K562 (cell line): ENCODE measurements around the gene FAM78B. TPM values are rescaled to one million over a fixed set of nuclear protein-coding genes. Genes with fewer than 3 reads are reported as not detected.

Experiments
- ATAC-seq: fragments of 200-7000 bp; cut with Tn5 transposase; 3 replicates; pipeline ENCODE4 v1.9.1; 2020; ENCODE audit warnings: moderate library complexity
- BruUV-seq: library from RNA; stranded (reverse); fragments of 400-500 nt; replicated peaks from 2 replicates; lab custom pipeline; 2021; lab: Mats Ljungman, UMichigan
- CTCF ChIA-PET: fragments of 300-600 bp; formaldehyde crosslinking; extraction: SDS; loops from one replicate; lab custom pipeline; 2021; ENCODE audit warnings: low intra/inter-chr PET ratio; lab: Yijun Ruan, JAX
- POLR2A ChIA-PET: fragments of 300-600, 350-650 bp; sonication (Branson Sonifier 250); formaldehyde crosslinking; extraction: SDS; loops from one replicate; lab custom pipeline; 2021; ENCODE audit warnings: antibody characterized with exemption, inconsistent platforms; lab: Yijun Ruan, JAX
- DNase-seq, 4 experiments: peaks; one replicate each; pipeline versions ENCODE4 v3.0.0 to v3.0.0-alpha.2; 2011 to 2018; ENCODE audit warnings: low spot score in 3 of 4, mixed read lengths in 3 of 4; ENCODE audit errors: extremely low read depth in 1 of 4
- FAIRE-seq: peaks from 2 replicates; lab custom pipeline; 2011; peaks lifted over from hg19 to GRCh38; lab: Jason Lieb, UNC
- H2AFZ ChIP-seq: 2 replicates; pipeline ENCODE4 v1.6.0; 2011; ENCODE audit warnings: low read depth, low read length, control low read depth, inconsistent platforms
- H3K27ac ChIP-seq: fragments of 200-600 bp; 3 replicates; pipeline ENCODE4 v1.8.0; 2011; ENCODE audit warnings: low read depth, mild to moderate bottlenecking, control low read depth, inconsistent platforms, low read length, moderate library complexity, mixed read lengths; ENCODE audit errors: extremely low read depth
- H3K27me3 ChIP-seq, 2 experiments: fragments of 300-600 bp in 1 of 2; 2 replicates in 1 of 2; 3 replicates in 1 of 2; pipeline versions ENCODE4 v1.6.0 to v1.8.0; 2011; ENCODE audit warnings: inconsistent platforms in 2 of 2, low read length in 2 of 2, mild to moderate bottlenecking in 1 of 2, mixed read lengths in 1 of 2, moderate library complexity in 1 of 2; ENCODE audit not compliant: control insufficient read depth in 2 of 2, insufficient read depth in 2 of 2
- H3K36me3 ChIP-seq: fragments of 300-600 bp; 3 replicates; pipeline ENCODE4 v1.8.0; 2011; ENCODE audit warnings: mild to moderate bottlenecking, low read length, inconsistent platforms; ENCODE audit not compliant: control insufficient read depth, insufficient read depth
- H3K4me1 ChIP-seq, 2 experiments: fragments of 200-600 bp in 1 of 2; replicated peaks in 1 of 2; 2 replicates in 1 of 2; 3 replicates in 1 of 2; pipeline versions ENCODE4 v1.5.1 to v1.8.0; 2011; ENCODE audit warnings: inconsistent platforms in 2 of 2, low read length in 2 of 2, mild to moderate bottlenecking in 1 of 2, mixed read lengths in 1 of 2, moderate library complexity in 1 of 2; ENCODE audit not compliant: control insufficient read depth in 2 of 2, insufficient read depth in 2 of 2
- H3K4me2 ChIP-seq: 2 replicates; pipeline ENCODE4 v1.6.1; 2011; ENCODE audit warnings: low read length, control low read depth, inconsistent platforms, mixed read lengths; ENCODE audit not compliant: insufficient read depth
- H3K4me3 ChIP-seq: fragments of 200-600 bp; sonication (generic), shearing (Covaris generic); 2 replicates; pipeline ENCODE4 v1.5.1; 2016; ENCODE audit warnings: control low read depth, inconsistent platforms
- H3K79me2 ChIP-seq: fragments of 200-600 bp; 3 replicates; pipeline ENCODE4 v1.8.0; 2011; ENCODE audit warnings: low read length, inconsistent platforms; ENCODE audit not compliant: control insufficient read depth, insufficient read depth
- H3K9ac ChIP-seq, 2 experiments: 2 replicates each; pipeline versions ENCODE4 v1.6.0 to v1.6.1; 2011; ENCODE audit warnings: low read depth in 2 of 2, low read length in 2 of 2, control low read depth in 1 of 2, inconsistent platforms in 1 of 2, mild to moderate bottlenecking in 1 of 2, mixed read lengths in 1 of 2; ENCODE audit not compliant: insufficient read depth in 1 of 2
- H3K9me1 ChIP-seq: one replicate; pipeline ENCODE4 v1.6.0; 2011; ENCODE audit warnings: inconsistent platforms, mild to moderate bottlenecking, low read length, moderate library complexity; ENCODE audit not compliant: control insufficient read depth, insufficient read depth
- H3K9me3 ChIP-seq: replicated peaks from 2 replicates; pipeline ENCODE4 v1.5.1; 2011; ENCODE audit warnings: low read depth, low read length, inconsistent platforms; ENCODE audit not compliant: control insufficient read depth, insufficient read depth
- H4K20me1 ChIP-seq: replicated peaks from 2 replicates; pipeline ENCODE4 v1.6.1; 2011; ENCODE audit warnings: low read length, inconsistent platforms, mixed read lengths; ENCODE audit not compliant: control insufficient read depth, insufficient read depth
- CEBPB ChIP-seq: fragments of 450-650 bp; IDR thresholded peaks from 2 replicates; pipeline ENCODE4 v1.6.1; 2016; ENCODE audit warnings: missing genetic modification characterization, missing compliant biosample characterization
- CEBPG ChIP-seq, 3 experiments: fragments of 200-800 bp in 1 of 3; sonication (Bioruptor generic) in 1 of 3; sonication (generic) in 1 of 3; formaldehyde crosslinking in 1 of 3; IDR thresholded peaks in 2 of 3; conservative IDR thresholded peaks in 1 of 3; 2 replicates each; pipeline versions ENCODE4 v1.6.1 to v1.8.0; 2016 to 2022; ENCODE audit warnings: missing compliant biosample characterization in 2 of 3, missing genetic modification characterization in 2 of 3, mild to moderate bottlenecking in 1 of 3, missing genetic modification reagents in 1 of 3
- CTCF ChIP-seq, 3 experiments: IDR thresholded peaks in 2 of 3; conservative IDR thresholded peaks in 1 of 3; 2 replicates each; pipeline ENCODE4 v1.5.1; 2011 to 2012; ENCODE audit warnings: low read length in 3 of 3, mild to moderate bottlenecking in 3 of 3, control low read depth in 2 of 3, improper control_type of control experiment in 1 of 3, inconsistent platforms in 1 of 3, low read depth in 1 of 3, mixed read lengths in 1 of 3, moderate library complexity in 1 of 3; ENCODE audit not compliant: insufficient read depth in 2 of 3
- KLF16 ChIP-seq: IDR thresholded peaks from 2 replicates; pipeline ENCODE4 v1.6.1; 2016; ENCODE audit warnings: antibody characterized with exemption
- NR2C1 ChIP-seq, 2 experiments: fragments of 450-650 bp; IDR thresholded peaks; 2 replicates each; pipeline ENCODE4 v1.6.1; 2017; ENCODE audit warnings: mild to moderate bottlenecking in 2 of 2, antibody characterized with exemption in 1 of 2, inconsistent platforms in 1 of 2, missing compliant biosample characterization in 1 of 2, missing genetic modification characterization in 1 of 2
- RAD21 ChIP-seq, 2 experiments: fragments of 250-450 bp in 1 of 2; fragments of 450-650 bp in 1 of 2; sonication (Bioruptor Pico) in 1 of 2; formaldehyde crosslinking in 1 of 2; IDR thresholded peaks in 1 of 2; conservative IDR thresholded peaks in 1 of 2; 2 replicates each; pipeline versions ENCODE4 v1.4.0 to v1.8.0; 2020 to 2022; ENCODE audit warnings: mild to moderate bottlenecking in 2 of 2, moderate library complexity in 1 of 2
- REST ChIP-seq, 2 experiments: fragments of 450-650 bp; formaldehyde crosslinking in 1 of 2; IDR thresholded peaks; 2 replicates each; pipeline versions ENCODE4 v1.4.0 to v1.6.1; 2014 to 2020; ENCODE audit warnings: mild to moderate bottlenecking in 2 of 2, borderline replicate concordance in 1 of 2, low read depth in 1 of 2
- SMC3 ChIP-seq: conservative IDR thresholded peaks from 2 replicates; pipeline ENCODE4 v1.6.1; 2011; ENCODE audit warnings: low read depth, low read length, improper control_type of control experiment; ENCODE audit not compliant: insufficient read depth
- SRSF1 ChIP-seq: fragments of 200-400 bp; formaldehyde crosslinking; IDR thresholded peaks from 2 replicates; pipeline ENCODE4 v1.6.1; 2017; ENCODE audit warnings: mild to moderate bottlenecking, low read depth, low read length, moderate library complexity
- ZZZ3 ChIP-seq: fragments of 450-650 bp; IDR thresholded peaks from 2 replicates; pipeline ENCODE4 v1.6.1; 2016; ENCODE audit warnings: antibody characterized with exemption, mild to moderate bottlenecking, moderate library complexity
- WGBS: fragments of 100-300 bp; shearing (Covaris generic); methylation state at CpG from one replicate; pipeline ENCODE4 v1.1.6; 2016; ENCODE audit warnings: low coverage, mixed read lengths; ENCODE audit not compliant: insufficient coverage; ENCODE audit errors: missing lambda C conversion rate; 5-methylcytosine and 5-hydroxymethylcytosine counted together
- in situ Hi-C: fragments of 300-500 bp; cut with MboI; formaldehyde crosslinking; loops from 4 replicates; pipeline ENCODE4 v1.15.0; 2018; ENCODE audit warnings: inconsistent platforms, mixed read lengths
- intact Hi-C: fragments of 100-400 bp; cut with micrococcal nuclease; formaldehyde crosslinking; loops from 2 replicates; pipeline ENCODE4 v1.14.2; 2022
- polyA plus RNA-seq, 8 experiments: library from polyadenylated mRNA; depleted of rRNA in 4 of 8; stranded (reverse) in 5 of 8; unstranded in 3 of 8; fragments of >200 nt; fragmentation: Nextera tagmentation in 2 of 8; fragmentation: Illumina TruSeq in 1 of 8; extraction: Ambion mirVana in 2 of 8; extraction: Trizol in 1 of 8; gene quantifications; 2 replicates each; pipeline versions ENCODE4 v1.2.1 to v1.2.3, GENCODE V29; 2011 to 2014; ENCODE audit warnings: inconsistent platforms in 1 of 8, missing spikeins in 1 of 8
- total RNA-seq, 7 experiments: library from RNA; depleted of rRNA in 6 of 7; stranded (reverse); fragments of >200 nt in 6 of 7; fragmentation: Illumina TruSeq in 2 of 7; extraction: Trizol in 2 of 7; gene quantifications; 2 replicates each; pipeline versions ENCODE4 v1.2.1 to v1.2.3, GENCODE V29; 2011 to 2021; ENCODE audit warnings: low replicate concordance in 1 of 7

FAM78B gene
- total and polyA plus RNA-seq, 9 of the 15 experiments (the other 6 are each of a cell fraction or from before 2014, with no cell fraction given): 0.04 to 0.43 (median 0.29) TPM; not detected in 1

- CTCF ChIA-PET: no interaction called here
Measured at GRCh38 chr1:166133276-166133841, 33.4 kb downstream of the FAM78B start.

More at GRCh38 chr1:166133276-166133841, 33.4 kb downstream of the FAM78B start:
- Histone ChIP-seq H3K9me3 (no peaks in the 10 kb centered on the region), H3K9me1 (no peaks in the 10 kb centered on the region), H3K4me1 (no peaks in the 10 kb centered on the region), H2AFZ (no peak overlapping the region), H3K36me3 (no peaks in the 10 kb centered on the region), H4K20me1 (no peaks in the 10 kb centered on the region; the same call in 1 of the 2 replicates), H3K4me3 (no peak overlapping the region), H3K27ac (no peak overlapping the region), H3K79me2 (no peaks in the 10 kb centered on the region), H3K4me2 (no peak overlapping the region), H3K27me3 (peaks cover 0 to 7% of the 10 kb centered on the region in 2 experiments; a peak in 2 of 5 replicates), H3K9ac (no peak overlapping the region)
- POLR2A ChIA-PET: no interaction called here
- in situ Hi-C loops (no loop called here), intact Hi-C loops (loop anchor here (1.0 kb wide), 1 partner anchor 300 kb away; no protein-coding TSS in a partner anchor)
- DNase-seq: peak; percentile 18 to 65 (median 47)
- WGBS: 4% methylated on average over 7 of the region's 7 CpGs
- BruUV-seq: no TSS peak
- ATAC-seq: no peak
- FAIRE-seq: peak; percentile 70
- peak; percentile 13; the same call in 1 of the 2 replicates for TF ChIP-seq KLF16
- TF ChIP-seq RAD21 (CRISPR knock-in tag; conservative IDR thresholded peaks at IDR 0.05 in 1 of 2, IDR thresholded peaks at IDR 0.05 in 1 of 2): peak; percentile 26 to 63; a peak in 2 of 4 replicates
- TF ChIP-seq CEBPB (tag): peak; percentile 51
- no peak for TF ChIP-seq CEBPG (CRISPR knock-in tag; IDR thresholded peaks at IDR 0.05)
- peak in 1 of 2 experiments; percentile 54; a peak in 3 of 4 replicates for TF ChIP-seq CEBPG (tag; conservative IDR thresholded peaks at IDR 0.05 in 1 of 2, IDR thresholded peaks at IDR 0.05 in 1 of 2)
- TF ChIP-seq REST (IDR thresholded peaks at IDR 0.05; ENCODE audit: borderline replicate concordance): peak; percentile 22; the same call in 1 of the 2 replicates
- no peak for TF ChIP-seq REST (CRISPR knock-in tag; IDR thresholded peaks at IDR 0.05; ENCODE audit: low read depth)
- TF ChIP-seq SMC3: 0 out of 2 replicates have a peak, but pooled peaks have one; percentile 5
- TF ChIP-seq SRSF1: no peak
- no peak for TF ChIP-seq NR2C1 (IDR thresholded peaks at IDR 0.05)
- no peak for TF ChIP-seq NR2C1 (tag; IDR thresholded peaks at IDR 0.05)
- TF ChIP-seq CTCF (IDR thresholded peaks at IDR 0.05 in 2 of 3, conservative IDR thresholded peaks at IDR 0.05 in 1 of 3; ENCODE audit: insufficient read depth in 2 of 3, low read depth in 1 of 3, low read length in 3 of 3): peak; percentile 31 to 60 (median 57); a peak in 5 of 6 replicates
- no peak for TF ChIP-seq ZZZ3
